ENCODE results near the gene OR2H2. TPM values are rescaled to one million over a fixed set of nuclear protein-coding genes. Genes with fewer than 3 reads are reported as not detected.

OR2H2 gene
- total RNA-seq, 1 experiment from 2014 or later = not detected

DNA sequence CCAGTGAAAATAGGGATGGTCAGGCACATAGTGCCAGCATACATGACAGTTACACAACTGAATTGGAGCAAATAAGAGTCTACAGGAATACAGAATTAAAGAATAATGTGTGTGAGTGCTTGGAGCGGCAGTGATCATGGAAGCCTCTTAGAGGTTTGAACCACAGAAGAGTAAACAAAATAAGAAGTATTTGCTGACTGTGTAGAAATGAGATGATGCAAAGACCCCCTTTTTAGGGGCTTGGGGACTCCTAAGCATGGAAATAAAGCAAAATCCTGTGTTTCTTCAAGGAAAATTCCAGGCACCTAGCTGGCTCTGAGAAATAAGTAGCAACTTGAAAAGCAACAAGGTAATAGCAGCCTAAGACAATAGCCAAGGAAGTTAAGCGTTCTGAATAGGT is 6.8 kb downstream of the OR2H2 start:
- intact Hi-C loops (cut with micrococcal nuclease; ENCODE audit: unreplicated experiment) = no loop called here
- peaks cover 17% of the 10 kb centered on the region for H3K4me1 Mint-ChIP-seq (ENCODE audit: low read depth, unreplicated experiment)
- TF ChIP-seq, protein P1, sequence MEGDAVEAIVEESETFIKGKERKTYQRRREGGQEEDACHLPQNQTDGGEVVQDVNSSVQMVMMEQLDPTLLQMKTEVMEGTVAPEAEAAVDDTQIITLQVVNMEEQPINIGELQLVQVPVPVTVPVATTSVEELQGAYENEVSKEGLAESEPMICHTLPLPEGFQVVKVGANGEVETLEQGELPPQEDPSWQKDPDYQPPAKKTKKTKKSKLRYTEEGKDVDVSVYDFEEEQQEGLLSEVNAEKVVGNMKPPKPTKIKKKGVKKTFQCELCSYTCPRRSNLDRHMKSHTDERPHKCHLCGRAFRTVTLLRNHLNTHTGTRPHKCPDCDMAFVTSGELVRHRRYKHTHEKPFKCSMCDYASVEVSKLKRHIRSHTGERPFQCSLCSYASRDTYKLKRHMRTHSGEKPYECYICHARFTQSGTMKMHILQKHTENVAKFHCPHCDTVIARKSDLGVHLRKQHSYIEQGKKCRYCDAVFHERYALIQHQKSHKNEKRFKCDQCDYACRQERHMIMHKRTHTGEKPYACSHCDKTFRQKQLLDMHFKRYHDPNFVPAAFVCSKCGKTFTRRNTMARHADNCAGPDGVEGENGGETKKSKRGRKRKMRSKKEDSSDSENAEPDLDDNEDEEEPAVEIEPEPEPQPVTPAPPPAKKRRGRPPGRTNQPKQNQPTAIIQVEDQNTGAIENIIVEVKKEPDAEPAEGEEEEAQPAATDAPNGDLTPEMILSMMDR (IDR thresholded peaks at IDR 0.05; ENCODE audit: unreplicated experiment) = no peak
- no peaks in the 10 kb centered on the region for H3K27me3 Mint-ChIP-seq (ENCODE audit: unreplicated experiment)
- no peak for DNase-seq
- no peak overlapping the region for H3K27ac Mint-ChIP-seq (ENCODE audit: unreplicated experiment)
- CTCF ChIA-PET = interaction anchor here (1.1 kb wide), 1 partner anchor 215 kb away, joined by 3 read pairs; no protein-coding TSS in a partner anchor
- no peaks in the 10 kb centered on the region for H3K36me3 Mint-ChIP-seq (ENCODE audit: insufficient read depth, unreplicated experiment)
- no peaks in the 10 kb centered on the region for H3K9me3 Mint-ChIP-seq (ENCODE audit: low read depth, unreplicated experiment)
- no peak overlapping the region for H3K4me3 Mint-ChIP-seq (ENCODE audit: low read depth, unreplicated experiment)
- BruUV-seq (replicated peaks) = no TSS peak

DNA sequence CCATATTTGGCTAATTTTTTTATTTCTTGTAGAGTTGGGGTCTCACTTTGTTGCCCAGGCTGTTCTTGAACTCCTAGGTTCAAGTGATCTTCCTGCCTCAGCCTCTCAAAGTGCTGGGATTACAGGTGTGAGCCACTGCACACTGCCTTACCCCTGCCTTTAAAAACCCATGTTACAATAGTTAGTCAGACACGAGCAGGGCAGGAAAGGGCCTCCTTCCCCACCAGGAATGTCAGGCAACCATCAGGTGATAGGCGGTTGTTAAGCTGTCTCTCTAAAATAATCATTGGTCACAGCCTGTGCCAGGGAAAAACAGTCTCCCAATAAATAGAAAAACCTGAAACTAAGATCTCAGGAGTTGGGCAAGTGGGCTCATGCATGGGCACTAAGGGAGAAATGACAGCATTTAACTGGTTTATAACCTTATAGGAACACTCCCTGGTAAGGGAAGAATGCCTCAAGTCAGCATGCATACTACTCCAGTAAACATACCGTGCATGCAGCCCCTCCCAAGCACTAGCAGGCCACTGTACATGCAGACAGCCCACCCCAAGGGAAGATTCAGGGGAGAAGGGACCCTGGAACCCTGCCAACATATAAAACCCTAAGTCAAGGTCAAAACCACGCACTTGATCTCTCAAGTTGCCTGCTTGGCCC is 8.4 kb downstream of the OR2H2 start:
- Mint-ChIP-seq H3K27me3 (ENCODE audit: unreplicated experiment) (no peaks in the 10 kb centered on the region), H3K4me3 (ENCODE audit: low read depth, unreplicated experiment) (no peak overlapping the region), H3K27ac (ENCODE audit: unreplicated experiment) (no peak overlapping the region), H3K4me1 (ENCODE audit: low read depth, unreplicated experiment) (peaks cover 9% of the 10 kb centered on the region), H3K9me3 (ENCODE audit: low read depth, unreplicated experiment) (no peaks in the 10 kb centered on the region), H3K36me3 (ENCODE audit: insufficient read depth, unreplicated experiment) (no peaks in the 10 kb centered on the region)
- BruUV-seq (replicated peaks) = no TSS peak
- no peak for DNase-seq
- intact Hi-C loops (cut with micrococcal nuclease; ENCODE audit: unreplicated experiment) = no loop called here
- TF ChIP-seq, protein P1 (IDR thresholded peaks at IDR 0.05; ENCODE audit: unreplicated experiment) = no peak
- CTCF ChIA-PET = no interaction called here

DNA sequence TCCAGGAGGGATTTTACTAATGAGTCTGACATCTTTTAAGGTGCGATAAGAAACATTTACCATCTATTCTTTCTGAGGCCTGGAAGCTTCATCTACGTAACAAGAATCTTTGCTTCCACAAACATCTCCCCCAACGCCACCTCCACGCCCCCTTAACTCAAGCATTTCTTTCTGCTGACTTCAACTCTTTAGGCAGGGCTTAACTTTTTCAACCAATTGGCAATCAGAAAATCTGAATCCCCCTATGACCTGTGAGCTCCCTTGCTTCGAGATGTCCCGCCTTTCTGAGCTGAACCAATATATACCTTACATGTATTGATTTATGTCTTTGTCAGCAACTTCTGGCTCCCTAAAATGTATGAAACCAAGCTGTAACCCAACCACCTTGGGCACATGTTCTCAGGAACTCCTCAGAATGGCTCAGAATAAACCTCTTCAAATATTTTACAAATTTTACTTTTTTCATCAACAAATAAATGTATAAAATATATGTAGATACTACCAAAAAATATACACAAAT is 11.5 kb downstream of the OR2H2 start:
- no peaks in the 10 kb centered on the region for H3K36me3 Mint-ChIP-seq (ENCODE audit: insufficient read depth, unreplicated experiment)
- intact Hi-C loops (cut with micrococcal nuclease; ENCODE audit: unreplicated experiment) = no loop called here
- DNase-seq = no peak
- H3K9me3 Mint-ChIP-seq (ENCODE audit: low read depth, unreplicated experiment) = no peaks in the 10 kb centered on the region
- TF ChIP-seq, protein P1 (IDR thresholded peaks at IDR 0.05; ENCODE audit: unreplicated experiment) = no peak
- BruUV-seq (replicated peaks) = no TSS peak
- H3K27ac Mint-ChIP-seq (ENCODE audit: unreplicated experiment) = no peak overlapping the region
- no peaks in the 10 kb centered on the region for H3K4me1 Mint-ChIP-seq (ENCODE audit: low read depth, unreplicated experiment)
- CTCF ChIA-PET = no interaction called here
- H3K27me3 Mint-ChIP-seq (ENCODE audit: unreplicated experiment) = no peaks in the 10 kb centered on the region
- H3K4me3 Mint-ChIP-seq (ENCODE audit: low read depth, unreplicated experiment) = no peak overlapping the region

DNA sequence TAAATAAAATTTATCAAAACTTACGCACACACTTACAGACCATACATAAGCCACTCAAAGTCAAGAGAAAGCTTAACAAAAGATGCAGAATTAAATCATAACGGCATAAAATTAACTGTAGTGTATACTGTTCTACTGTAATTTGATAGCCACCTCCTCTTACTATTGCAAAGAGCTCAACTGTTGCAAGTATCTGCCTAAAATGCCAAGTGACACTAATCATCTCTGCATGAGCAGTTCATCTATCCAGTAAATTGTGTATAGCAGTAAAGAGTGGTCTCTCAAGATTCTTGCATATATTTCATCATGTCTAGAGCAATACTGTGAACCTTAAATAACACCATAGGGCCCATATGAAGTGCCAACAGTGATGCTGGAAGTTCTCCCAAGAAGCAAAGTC is 12.3 kb downstream of the OR2H2 start:
- Mint-ChIP-seq H3K27ac (ENCODE audit: unreplicated experiment) (no peak overlapping the region), H3K36me3 (ENCODE audit: insufficient read depth, unreplicated experiment) (no peaks in the 10 kb centered on the region), H3K27me3 (ENCODE audit: unreplicated experiment) (no peaks in the 10 kb centered on the region), H3K9me3 (ENCODE audit: low read depth, unreplicated experiment) (no peaks in the 10 kb centered on the region), H3K4me3 (ENCODE audit: low read depth, unreplicated experiment) (no peak overlapping the region), H3K4me1 (ENCODE audit: low read depth, unreplicated experiment) (no peaks in the 10 kb centered on the region)
- CTCF ChIA-PET = no interaction called here
- BruUV-seq (replicated peaks) = no TSS peak
- TF ChIP-seq, protein P1 (IDR thresholded peaks at IDR 0.05; ENCODE audit: unreplicated experiment) = no peak
- no peak for DNase-seq
- intact Hi-C loops (cut with micrococcal nuclease; ENCODE audit: unreplicated experiment) = no loop called here
